ENCODE data around the gene LHX4. TPM values are rescaled to one million over a fixed set of nuclear protein-coding genes. Genes with fewer than 3 reads are reported as not detected.
A peak's percentile ranks its signal among the peaks of the same experiment; 100 is the strongest.

Gene LHX4
- total and polyA plus RNA-seq, 4 donors, result under 0.01 to 0.19 (median 0.05) TPM

DNA sequence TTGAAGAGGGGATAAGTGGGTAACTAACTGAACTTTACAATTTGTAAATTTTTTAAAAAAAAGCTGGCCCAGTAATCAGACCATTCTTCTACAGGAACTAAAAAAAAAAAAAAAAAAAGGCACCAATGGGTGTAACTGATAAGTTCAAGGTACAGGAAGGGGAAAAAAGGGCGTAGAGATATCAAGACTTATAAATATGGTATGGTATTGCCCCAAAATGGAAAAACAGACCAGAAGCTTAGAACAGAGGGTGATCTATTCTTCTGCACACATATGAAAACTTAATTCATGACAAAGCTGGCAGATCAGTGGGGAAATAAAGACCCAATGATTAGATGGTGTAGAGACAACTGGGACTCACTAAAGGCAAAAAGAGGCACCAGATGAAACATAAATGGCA, 58.9 kb downstream of the LHX4 start:
- peak overlapping the region in 1 of 2 donors; percentile 7 for H3K9ac ChIP-seq (ENCODE audit: low read depth in 1 of 2, low read length in 2 of 2)
- TF ChIP-seq, protein P1, sequence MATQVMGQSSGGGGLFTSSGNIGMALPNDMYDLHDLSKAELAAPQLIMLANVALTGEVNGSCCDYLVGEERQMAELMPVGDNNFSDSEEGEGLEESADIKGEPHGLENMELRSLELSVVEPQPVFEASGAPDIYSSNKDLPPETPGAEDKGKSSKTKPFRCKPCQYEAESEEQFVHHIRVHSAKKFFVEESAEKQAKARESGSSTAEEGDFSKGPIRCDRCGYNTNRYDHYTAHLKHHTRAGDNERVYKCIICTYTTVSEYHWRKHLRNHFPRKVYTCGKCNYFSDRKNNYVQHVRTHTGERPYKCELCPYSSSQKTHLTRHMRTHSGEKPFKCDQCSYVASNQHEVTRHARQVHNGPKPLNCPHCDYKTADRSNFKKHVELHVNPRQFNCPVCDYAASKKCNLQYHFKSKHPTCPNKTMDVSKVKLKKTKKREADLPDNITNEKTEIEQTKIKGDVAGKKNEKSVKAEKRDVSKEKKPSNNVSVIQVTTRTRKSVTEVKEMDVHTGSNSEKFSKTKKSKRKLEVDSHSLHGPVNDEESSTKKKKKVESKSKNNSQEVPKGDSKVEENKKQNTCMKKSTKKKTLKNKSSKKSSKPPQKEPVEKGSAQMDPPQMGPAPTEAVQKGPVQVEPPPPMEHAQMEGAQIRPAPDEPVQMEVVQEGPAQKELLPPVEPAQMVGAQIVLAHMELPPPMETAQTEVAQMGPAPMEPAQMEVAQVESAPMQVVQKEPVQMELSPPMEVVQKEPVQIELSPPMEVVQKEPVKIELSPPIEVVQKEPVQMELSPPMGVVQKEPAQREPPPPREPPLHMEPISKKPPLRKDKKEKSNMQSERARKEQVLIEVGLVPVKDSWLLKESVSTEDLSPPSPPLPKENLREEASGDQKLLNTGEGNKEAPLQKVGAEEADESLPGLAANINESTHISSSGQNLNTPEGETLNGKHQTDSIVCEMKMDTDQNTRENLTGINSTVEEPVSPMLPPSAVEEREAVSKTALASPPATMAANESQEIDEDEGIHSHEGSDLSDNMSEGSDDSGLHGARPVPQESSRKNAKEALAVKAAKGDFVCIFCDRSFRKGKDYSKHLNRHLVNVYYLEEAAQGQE (IDR thresholded peaks at IDR 0.05), result no peak
- TF ChIP-seq RXRA (IDR thresholded peaks at IDR 0.05), result no peak
- no peak for TF ChIP-seq HNF4G (IDR thresholded peaks at IDR 0.05)
- TF ChIP-seq, protein P2, sequence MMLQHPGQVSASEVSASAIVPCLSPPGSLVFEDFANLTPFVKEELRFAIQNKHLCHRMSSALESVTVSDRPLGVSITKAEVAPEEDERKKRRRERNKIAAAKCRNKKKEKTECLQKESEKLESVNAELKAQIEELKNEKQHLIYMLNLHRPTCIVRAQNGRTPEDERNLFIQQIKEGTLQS (IDR thresholded peaks at IDR 0.05), result no peak
- TF ChIP-seq, protein P3, sequence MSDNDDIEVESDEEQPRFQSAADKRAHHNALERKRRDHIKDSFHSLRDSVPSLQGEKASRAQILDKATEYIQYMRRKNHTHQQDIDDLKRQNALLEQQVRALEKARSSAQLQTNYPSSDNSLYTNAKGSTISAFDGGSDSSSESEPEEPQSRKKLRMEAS (IDR thresholded peaks at IDR 0.05), result no peak
- TF ChIP-seq, protein P4, sequence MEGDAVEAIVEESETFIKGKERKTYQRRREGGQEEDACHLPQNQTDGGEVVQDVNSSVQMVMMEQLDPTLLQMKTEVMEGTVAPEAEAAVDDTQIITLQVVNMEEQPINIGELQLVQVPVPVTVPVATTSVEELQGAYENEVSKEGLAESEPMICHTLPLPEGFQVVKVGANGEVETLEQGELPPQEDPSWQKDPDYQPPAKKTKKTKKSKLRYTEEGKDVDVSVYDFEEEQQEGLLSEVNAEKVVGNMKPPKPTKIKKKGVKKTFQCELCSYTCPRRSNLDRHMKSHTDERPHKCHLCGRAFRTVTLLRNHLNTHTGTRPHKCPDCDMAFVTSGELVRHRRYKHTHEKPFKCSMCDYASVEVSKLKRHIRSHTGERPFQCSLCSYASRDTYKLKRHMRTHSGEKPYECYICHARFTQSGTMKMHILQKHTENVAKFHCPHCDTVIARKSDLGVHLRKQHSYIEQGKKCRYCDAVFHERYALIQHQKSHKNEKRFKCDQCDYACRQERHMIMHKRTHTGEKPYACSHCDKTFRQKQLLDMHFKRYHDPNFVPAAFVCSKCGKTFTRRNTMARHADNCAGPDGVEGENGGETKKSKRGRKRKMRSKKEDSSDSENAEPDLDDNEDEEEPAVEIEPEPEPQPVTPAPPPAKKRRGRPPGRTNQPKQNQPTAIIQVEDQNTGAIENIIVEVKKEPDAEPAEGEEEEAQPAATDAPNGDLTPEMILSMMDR (IDR thresholded peaks at IDR 0.05; ENCODE audit: low read depth, low read length, missing input control), result no peak
- no peak for TF ChIP-seq NR2F2 (IDR thresholded peaks at IDR 0.05)
- no peak for TF ChIP-seq YY1 (IDR thresholded peaks at IDR 0.05)
- no peak for TF ChIP-seq EGR1 (IDR thresholded peaks at IDR 0.05; ENCODE audit: low read depth in 2 of 2)
- no peak for TF ChIP-seq HNF4A (conservative IDR thresholded peaks at IDR 0.05)
- no peak for TF ChIP-seq JUND (IDR thresholded peaks at IDR 0.05)
- TF ChIP-seq, protein P5, sequence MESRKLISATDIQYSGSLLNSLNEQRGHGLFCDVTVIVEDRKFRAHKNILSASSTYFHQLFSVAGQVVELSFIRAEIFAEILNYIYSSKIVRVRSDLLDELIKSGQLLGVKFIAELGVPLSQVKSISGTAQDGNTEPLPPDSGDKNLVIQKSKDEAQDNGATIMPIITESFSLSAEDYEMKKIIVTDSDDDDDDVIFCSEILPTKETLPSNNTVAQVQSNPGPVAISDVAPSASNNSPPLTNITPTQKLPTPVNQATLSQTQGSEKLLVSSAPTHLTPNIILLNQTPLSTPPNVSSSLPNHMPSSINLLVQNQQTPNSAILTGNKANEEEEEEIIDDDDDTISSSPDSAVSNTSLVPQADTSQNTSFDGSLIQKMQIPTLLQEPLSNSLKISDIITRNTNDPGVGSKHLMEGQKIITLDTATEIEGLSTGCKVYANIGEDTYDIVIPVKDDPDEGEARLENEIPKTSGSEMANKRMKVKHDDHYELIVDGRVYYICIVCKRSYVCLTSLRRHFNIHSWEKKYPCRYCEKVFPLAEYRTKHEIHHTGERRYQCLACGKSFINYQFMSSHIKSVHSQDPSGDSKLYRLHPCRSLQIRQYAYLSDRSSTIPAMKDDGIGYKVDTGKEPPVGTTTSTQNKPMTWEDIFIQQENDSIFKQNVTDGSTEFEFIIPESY (IDR thresholded peaks at IDR 0.05), result no peak
- no peak for TF ChIP-seq FOXA1 (IDR thresholded peaks at IDR 0.05)
- TF ChIP-seq FOXA2 (IDR thresholded peaks at IDR 0.05), result no peak
- no peak for TF ChIP-seq SP1 (IDR thresholded peaks at IDR 0.05)
- no peak for TF ChIP-seq GABPA (IDR thresholded peaks at IDR 0.05 in 1 of 2, conservative IDR thresholded peaks at IDR 0.05 in 1 of 2)
- no peak for TF ChIP-seq TAF1 (conservative IDR thresholded peaks at IDR 0.05)
- TF ChIP-seq RAD21 (IDR thresholded peaks at IDR 0.05), result no peak
- no peaks in the 10 kb centered on the region for H3K27me3 ChIP-seq (ENCODE audit: control insufficient read depth in 4 of 4, insufficient read depth in 4 of 4, low read length in 3 of 4)
- H3K36me3 ChIP-seq (ENCODE audit: control insufficient read depth in 4 of 4, insufficient read depth in 3 of 4, low read depth in 1 of 4, low read length in 3 of 4), result peaks cover 0 to 2% (median under 1%) of the 10 kb centered on the region in 4 donors
- H3K4me3 ChIP-seq (ENCODE audit: low read depth in 1 of 3, low read length in 3 of 3), result no peak overlapping the region
- H3K4me1 ChIP-seq (ENCODE audit: control insufficient read depth in 4 of 4, insufficient read depth in 4 of 4, low read length in 3 of 4), result peaks cover 0 to 6% (median 0%) of the 10 kb centered on the region in 4 donors
- H3K27ac ChIP-seq (ENCODE audit: low read depth in 1 of 2, low read length in 2 of 2), result no peak overlapping the region
- no peaks in the 10 kb centered on the region for H3K9me3 ChIP-seq (ENCODE audit: control insufficient read depth in 4 of 4, low read length in 3 of 4)
- 81% methylated on average over 1 of the region's 1 CpG for WGBS
- DNase-seq (ENCODE audit: low spot score), result no peak

Data from liver (tissue), 9 donors.